Esophagus muscularis mucosa (tissue), 4 donors: ENCODE measurements around the gene PTCH1.

Experiments
- EP300 ChIP-seq: sonication (generic); formaldehyde crosslinking; IDR thresholded peaks from one replicate; pipeline ENCODE4 v1.6.1; 2017; ENCODE audit warnings: antibody characterized with exemption
- POLR2A ChIP-seq: fragments of 450-650 bp; IDR thresholded peaks from one replicate; pipeline ENCODE4 v1.6.1; 2017; ENCODE audit warnings: antibody characterized with exemption, moderate library complexity, mild to moderate bottlenecking, low read depth
- TF ChIP-seq, protein P1 (sequence below), 3 experiments: fragments of 200-600 bp in 2 of 3; fragments of 450-650 bp in 1 of 3; sonication (generic) in 2 of 3; IDR thresholded peaks; one replicate each; pipeline ENCODE4 v1.5.1; 2017 to 2019; ENCODE audit warnings: antibody characterized with exemption in 3 of 3, mild to moderate bottlenecking in 2 of 3, moderate library complexity in 1 of 3

DNA sequence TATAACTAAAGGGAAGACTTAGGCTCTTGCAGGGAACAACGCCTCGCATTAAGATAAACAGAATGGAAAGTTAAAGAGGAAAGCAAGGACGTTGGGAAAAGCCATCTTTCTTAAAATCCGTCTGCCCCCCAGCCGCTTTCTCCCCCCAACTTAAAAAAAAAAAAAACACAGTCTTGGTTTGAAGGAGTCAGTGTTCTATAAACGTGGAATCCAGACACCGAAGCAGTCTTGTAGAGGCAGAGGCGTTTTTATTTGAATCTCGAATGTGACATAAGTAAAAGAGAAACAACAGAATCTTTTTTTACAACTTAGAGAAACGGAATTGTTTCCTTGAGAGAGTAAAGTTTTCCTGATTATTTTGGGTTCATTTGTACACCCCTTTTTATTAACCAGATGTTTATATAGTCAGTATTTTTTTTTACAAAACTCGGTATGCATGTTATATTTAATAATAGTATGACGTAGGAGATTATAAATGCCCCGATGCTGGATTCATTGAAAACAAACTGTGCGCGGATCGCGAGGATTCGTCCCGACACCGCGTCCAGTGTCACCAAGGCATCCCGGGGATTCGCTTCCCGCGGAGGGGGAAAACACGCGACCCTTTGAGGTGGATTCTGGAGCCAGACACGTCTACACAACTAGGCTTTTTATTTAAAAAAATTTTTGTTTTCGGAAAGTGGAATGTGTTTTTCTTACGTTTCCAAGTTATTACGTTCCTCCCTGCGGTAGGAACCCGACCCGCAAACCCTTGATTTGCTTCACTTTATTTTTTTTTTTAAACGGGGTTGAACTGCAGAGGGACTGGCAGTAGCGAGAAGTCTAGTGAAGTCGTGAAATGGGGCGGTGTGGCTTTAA, 6.7 kb downstream of the PTCH1 start:
- TF ChIP-seq, protein P1, sequence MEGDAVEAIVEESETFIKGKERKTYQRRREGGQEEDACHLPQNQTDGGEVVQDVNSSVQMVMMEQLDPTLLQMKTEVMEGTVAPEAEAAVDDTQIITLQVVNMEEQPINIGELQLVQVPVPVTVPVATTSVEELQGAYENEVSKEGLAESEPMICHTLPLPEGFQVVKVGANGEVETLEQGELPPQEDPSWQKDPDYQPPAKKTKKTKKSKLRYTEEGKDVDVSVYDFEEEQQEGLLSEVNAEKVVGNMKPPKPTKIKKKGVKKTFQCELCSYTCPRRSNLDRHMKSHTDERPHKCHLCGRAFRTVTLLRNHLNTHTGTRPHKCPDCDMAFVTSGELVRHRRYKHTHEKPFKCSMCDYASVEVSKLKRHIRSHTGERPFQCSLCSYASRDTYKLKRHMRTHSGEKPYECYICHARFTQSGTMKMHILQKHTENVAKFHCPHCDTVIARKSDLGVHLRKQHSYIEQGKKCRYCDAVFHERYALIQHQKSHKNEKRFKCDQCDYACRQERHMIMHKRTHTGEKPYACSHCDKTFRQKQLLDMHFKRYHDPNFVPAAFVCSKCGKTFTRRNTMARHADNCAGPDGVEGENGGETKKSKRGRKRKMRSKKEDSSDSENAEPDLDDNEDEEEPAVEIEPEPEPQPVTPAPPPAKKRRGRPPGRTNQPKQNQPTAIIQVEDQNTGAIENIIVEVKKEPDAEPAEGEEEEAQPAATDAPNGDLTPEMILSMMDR (IDR thresholded peaks at IDR 0.05): no peak
- no peak for TF ChIP-seq POLR2A
- TF ChIP-seq EP300: no peak
